ENCODE measurements around the gene FRY.
A peak's percentile ranks its signal among the peaks of the same experiment; 100 is the strongest.

Gene FRY

GRCh38 chr13:32210101-32210500 lies 178.5 kb downstream of the FRY start:
- no peak for DNase-seq (ENCODE audit: low read depth in 4 of 4, low spot score in 1 of 4)

DNA sequence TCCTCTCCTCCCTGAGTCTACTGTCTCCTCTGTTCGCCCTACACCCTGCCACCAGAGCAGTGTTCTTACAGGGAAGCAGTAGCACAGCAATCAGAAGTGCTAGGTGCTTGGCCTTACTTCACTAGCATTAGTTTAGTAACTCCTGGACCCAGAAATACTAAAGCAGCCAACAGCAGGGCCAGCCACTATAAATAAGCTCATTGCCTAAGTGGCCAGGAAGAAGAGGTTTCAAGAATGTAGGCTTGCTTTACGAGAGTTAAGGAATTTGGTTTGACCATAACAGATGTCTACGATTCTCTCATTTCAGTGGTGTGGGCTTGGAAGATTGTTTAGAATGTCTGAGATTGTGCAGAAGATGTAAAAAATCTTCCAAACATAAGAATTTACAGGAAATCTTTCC lies 180.2 kb downstream of the FRY start:
- no peak for DNase-seq (ENCODE audit: low read depth in 4 of 4, low spot score in 1 of 4)

DNA sequence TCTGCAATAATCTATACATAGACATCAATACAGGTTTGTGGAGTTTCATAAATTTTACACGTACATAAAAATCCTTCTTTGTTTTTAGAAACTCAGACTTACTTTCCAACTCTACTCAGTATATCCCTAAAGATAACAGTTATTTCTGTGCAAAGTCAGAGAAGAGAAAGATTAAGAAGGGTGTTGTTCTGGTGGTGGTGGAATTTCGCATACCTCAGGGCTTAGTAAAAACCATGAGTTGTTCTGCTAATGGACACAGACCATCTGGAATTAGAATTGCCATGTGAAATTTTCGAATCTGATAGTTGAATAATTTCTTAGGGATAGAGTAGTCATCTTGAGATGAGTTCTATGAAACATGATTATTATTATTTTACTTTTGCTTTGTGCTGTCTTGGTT lies 180.8 kb downstream of the FRY start:
- no peak for DNase-seq (ENCODE audit: low read depth in 4 of 4, low spot score in 1 of 4)

GRCh38 chr13:32213626-32214025 lies 182.1 kb downstream of the FRY start:
- DNase-seq (ENCODE audit: low read depth in 4 of 4, low spot score in 1 of 4) = no peak

DNA sequence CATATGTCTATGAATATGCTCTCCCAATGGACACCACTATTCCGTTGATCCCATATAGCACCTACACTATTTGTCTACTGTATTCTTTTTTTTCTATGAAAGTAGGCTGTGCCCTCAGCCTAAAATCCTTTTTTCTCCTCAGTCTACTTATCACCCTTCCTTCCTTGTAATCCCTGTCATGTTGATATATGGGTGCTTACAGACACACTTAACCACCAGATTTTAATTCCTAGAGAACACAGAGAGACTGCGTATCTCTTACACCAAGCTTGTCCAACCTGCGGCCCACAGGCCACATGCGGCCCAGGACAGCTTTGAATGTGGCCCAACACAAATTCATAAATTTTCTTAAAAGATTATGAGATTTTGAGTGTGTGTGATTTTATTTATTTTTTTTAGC lies 182.5 kb downstream of the FRY start:
- no peak for DNase-seq (ENCODE audit: low read depth in 4 of 4, low spot score in 1 of 4)

GRCh38 chr13:32216281-32216680 lies 184.7 kb downstream of the FRY start:
- no peak for DNase-seq (ENCODE audit: low read depth in 4 of 4, low spot score in 1 of 4)

DNA sequence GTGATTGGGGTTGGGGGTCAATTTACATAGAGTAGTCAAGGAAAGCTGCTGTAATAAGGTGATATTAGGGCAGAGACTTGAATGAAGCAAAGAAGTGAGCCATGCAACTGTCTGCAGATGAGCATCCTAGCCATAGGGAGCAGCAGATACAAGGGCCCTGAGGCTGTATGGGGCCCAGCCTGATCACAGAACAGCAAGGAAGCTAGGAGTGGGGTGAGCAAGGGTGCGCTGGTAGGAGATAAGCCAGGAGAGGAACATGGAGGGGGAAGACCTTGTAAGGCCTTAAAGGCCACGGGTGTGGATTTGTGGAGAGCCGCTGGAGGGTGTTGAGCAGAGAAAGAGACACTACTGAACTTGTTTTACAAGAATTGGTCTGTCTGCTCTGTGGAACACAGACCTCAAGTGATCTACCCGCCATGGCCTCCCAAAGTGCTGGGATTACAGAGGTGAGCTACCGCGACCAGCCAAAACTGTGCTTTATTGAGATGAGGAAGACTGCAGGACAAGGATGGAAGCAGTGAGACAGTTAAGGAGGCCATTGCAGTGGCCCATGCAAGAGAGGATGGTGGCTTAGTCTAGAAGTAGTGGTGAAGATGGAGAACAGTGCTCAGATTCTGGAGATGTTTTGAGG lies 190.6 kb downstream of the FRY start:
- no peak for DNase-seq (ENCODE audit: low read depth in 4 of 4, low spot score in 1 of 4)

DNA sequence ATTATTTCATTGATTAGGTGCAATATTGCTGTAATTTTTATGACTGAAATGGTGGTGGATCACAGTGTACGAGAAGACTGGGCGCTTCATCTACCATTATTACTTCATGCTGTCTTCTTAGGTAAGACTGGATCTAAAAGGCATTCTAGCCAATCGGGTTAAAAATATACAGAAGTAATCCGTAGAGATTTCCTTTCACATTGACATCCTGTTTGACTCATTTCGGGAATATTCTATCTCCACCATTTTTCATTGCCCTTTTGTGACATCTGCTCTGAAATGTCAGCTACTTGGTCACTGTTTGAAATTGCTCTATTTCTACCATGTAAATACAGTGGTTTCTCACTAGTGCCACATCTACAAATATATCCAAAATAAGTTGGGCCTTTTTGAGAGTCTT lies 193.3 kb downstream of the FRY start:
- DNase-seq (ENCODE audit: low read depth in 4 of 4, low spot score in 1 of 4) = no peak

DNA sequence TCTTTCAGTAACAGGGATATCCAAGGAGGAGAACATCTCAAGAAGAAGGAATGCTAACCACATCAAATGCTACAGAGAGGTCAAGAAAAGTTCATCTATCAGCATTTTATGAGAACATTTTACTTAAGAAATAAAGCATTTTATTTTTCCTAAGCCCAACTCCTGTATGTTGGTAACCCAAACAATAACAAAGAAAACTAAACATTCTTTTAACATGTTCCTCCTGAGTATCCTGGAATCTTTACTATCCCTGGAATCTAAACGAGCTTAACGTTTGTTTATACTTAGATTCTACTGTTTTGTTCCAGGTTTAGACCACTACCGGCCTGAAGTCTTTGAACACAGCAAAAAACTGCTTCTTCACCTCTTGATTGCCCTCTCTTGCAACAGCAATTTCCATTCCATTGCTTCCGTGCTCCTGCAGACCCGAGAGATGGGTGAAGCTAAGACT lies 193.9 kb downstream of the FRY start:
- DNase-seq (ENCODE audit: low read depth in 4 of 4, low spot score in 1 of 4) = no peak

DNA sequence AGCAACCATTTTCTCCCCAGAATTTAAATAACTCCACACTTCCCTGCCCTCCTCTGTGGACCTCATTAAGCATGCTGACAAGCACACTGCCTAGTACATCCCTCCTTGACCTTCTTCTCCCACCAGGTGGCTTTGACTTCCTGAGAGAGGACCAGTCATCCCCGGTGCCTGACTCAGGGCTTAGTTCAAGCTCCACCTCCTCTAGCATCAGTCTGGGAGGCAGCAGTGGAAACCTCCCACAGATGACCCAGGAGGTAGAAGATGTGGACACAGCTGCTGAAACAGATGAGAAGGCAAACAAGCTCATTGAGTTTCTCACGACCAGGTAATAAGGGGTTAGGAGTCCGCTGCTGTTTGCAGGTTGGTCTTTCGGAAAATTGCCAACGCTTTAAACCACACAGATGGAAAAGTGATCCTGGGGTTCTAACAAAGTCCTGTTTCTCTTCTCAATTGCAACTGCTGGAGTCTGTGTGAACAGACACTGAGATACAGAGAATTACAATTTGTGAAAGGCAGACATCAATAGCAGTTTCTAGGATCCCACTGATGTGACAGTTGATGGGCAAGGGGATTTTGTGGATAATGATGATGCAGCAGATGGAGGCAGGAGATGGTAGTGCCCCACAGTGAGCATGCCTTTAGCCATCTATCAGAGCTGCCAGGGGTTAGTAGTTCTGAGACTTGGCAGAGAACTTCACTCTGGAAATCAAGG lies 196.9 kb downstream of the FRY start:
- no peak for DNase-seq (ENCODE audit: low read depth in 4 of 4, low spot score in 1 of 4)

GRCh38 chr13:32229443-32229842 lies 197.9 kb downstream of the FRY start:
- DNase-seq (ENCODE audit: low read depth in 4 of 4, low spot score in 1 of 4) = no peak

DNA sequence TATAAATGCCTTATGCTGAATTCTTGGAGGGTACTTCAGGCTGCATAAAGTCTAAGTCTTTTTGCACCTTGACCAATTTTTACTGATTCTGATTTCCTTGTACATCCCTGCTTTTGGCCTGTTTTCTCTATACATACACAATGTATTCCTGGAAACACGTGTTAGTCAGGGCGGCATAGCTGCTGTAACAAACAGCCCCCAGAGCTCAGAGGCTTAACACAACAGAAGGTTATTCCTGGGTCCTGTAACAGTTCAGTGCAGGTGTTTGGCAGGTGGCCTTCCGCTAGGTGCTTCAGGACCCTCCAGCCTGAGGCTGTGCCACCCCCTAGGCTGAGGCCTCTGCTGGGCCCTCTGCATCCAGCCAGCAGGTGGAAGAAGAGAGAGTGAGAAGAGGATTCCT lies 200.7 kb downstream of the FRY start:
- DNase-seq (ENCODE audit: low read depth in 4 of 4, low spot score in 1 of 4) = no peak

DNA sequence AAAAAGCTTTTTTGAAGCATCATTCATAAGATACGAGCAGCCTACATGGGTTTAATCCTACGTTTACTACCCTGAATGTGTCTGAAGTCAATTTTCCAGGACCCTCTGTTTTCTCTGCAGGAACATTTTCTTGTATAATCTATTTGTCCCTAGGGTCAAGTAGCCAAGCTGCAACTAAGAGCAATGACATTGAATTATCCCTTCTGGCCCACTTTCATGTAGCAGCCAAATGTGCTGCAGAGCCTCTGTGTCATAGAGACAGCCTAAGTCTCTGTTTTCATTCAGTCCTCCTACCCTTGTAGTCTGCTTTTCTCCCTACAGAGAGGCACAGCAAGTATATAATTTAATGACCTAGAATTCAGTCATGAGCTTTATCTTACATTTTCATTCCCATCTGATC lies 201.5 kb downstream of the FRY start:
- DNase-seq (ENCODE audit: low read depth in 4 of 4, low spot score in 1 of 4) = no peak

GRCh38 chr13:32234914-32235313 lies 203.3 kb downstream of the FRY start:
- no peak for DNase-seq (ENCODE audit: low read depth in 4 of 4, low spot score in 1 of 4)

DNA sequence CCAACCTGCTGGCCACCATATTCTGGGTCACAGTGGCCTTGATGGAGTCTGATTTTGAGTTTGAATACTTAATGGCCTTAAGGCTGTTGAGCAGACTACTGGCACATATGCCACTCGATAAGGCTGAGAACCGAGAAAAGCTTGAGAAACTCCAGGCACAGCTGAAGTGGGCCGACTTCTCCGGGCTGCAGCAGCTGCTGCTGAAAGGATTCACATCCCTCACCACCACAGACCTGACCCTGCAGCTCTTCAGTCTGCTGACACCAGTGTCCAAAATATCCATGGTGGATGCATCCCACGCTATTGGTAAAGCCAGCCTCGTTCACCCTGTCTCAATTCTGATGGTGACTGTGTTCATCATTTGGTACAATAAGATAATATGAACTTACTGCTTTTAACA lies 206.1 kb downstream of the FRY start:
- no peak for DNase-seq (ENCODE audit: low read depth in 4 of 4, low spot score in 1 of 4)

- DNase-seq (ENCODE audit: low read depth in 4 of 4, low spot score in 1 of 4) = no peak
Measured at GRCh38 chr13:32243695-32244094, 212.1 kb downstream of the FRY start.

- DNase-seq (ENCODE audit: low read depth in 4 of 4, low spot score in 1 of 4) = no peak
Measured at GRCh38 chr13:32245555-32245954, 214.0 kb downstream of the FRY start.

DNA sequence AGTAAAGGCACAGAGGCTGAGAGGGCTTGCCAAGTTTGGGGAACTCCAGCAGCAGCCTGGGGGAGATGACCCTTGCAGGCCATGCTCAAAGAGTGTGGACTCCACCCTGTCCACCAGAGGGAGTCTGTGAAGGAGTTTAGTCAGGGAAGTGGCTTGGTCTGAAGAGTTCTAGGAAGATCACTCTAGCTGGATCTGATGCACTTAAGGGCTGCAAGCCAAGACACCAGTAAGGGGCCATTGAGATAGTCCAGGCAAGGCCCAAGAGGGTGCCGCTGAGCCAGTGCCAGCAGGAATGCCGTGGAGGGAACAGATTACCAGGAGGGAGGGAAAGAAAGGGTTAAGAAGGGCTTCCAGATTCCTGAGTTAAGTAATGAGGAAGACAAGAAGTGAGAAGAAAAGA lies 214.9 kb downstream of the FRY start:
- peak in 2 of 4 experiments; percentile 8 to 15 for DNase-seq (ENCODE audit: low read depth in 4 of 4, low spot score in 1 of 4)

DNA sequence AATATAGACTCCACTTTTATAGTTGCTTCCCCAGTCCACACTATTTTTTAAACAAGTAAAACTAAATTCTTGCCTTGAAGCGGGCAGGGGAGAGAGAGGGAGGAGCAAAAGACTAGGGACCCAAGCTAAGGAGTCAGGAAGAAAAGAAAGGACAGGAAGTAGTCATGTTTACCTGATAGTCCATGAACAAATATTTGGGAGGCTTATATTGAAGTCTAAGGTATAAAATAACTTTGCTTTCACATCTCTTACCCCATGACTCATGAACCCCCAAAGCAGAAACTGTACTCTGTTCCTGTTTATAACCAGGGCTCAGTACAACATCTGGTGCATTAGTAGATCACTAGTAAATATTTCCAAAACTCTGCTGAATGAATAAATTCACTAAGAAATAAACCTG lies 216.3 kb downstream of the FRY start:
- no peak for DNase-seq (ENCODE audit: low read depth in 4 of 4, low spot score in 1 of 4)

DNA sequence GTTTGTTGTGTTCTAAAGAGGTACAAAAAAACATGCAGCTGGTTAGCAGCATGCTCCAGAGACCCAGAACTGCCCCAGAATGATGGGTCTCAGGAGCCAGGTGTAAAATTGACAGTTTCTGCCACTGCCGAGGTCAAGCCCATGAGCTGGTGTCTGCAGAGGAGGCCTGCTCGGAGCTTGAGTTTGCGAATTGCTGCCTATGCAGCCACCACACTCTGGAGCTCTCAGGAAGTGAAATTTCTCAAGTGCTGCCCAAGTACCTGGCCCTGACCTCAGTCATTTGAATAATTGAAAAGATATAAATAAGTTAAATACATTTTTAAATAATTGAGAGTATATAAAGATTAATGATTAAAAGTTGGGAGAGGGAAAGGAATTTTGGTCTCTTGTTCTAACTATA lies 217.2 kb downstream of the FRY start:
- DNase-seq (ENCODE audit: low read depth in 4 of 4, low spot score in 1 of 4) = no peak

DNA sequence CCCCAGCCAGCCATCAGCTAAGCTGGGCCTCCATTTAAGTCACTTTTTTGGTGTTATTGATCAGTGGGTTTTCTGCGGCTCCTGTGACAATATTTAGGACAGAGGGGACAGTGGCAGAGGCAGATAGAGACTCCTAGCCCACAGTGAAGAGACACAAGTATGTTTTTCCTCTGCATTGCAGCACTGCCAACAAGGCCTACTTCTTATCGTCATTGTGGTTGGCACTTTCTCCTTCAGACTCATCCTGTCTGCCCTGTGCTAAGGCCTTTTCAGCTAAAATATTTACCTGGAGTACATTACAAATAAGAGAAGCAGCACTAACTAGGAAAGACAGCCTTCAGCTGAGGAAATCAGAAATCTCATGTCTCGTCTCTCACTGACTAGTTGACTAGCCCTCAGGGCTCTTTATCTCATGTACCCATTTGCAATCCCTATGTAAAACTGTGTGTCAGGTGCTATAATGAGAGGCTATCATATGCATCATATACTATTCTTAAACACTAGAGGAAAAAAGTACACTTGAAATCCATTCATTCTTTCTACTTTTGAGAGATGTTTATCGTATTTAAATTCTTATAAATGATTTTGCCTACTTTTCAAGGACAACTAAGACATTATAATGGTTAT lies 221.4 kb downstream of the FRY start:
- DNase-seq (ENCODE audit: low read depth in 4 of 4, low spot score in 1 of 4) = no peak

GRCh38 chr13:32253911-32254399 lies 222.4 kb downstream of the FRY start:
- DNase-seq (ENCODE audit: low read depth in 4 of 4, low spot score in 1 of 4) = no peak
